Activated CD4-positive, alpha-beta T cell treated with anti-CD3 and anti-CD28 coated beads for 24 hours (primary cell): ENCODE measurements around the gene GRIN2C.
"Not testable (repeated sequence)": the region's sequence is repeated elsewhere in the genome, so short reads cannot be mapped to it uniquely, and the experiment has no call there.

Source experiments
- DNase-seq, 2 donors: peaks; one replicate each; pipeline ENCODE4 v3.0.0-alpha.2; 2020; ENCODE audit warnings: low read depth in 2 of 2

GRIN2C gene

GRCh38 chr17:74859459-74860228 lies at the start of gene GRIN2C:
Gene GRIN2C, minus strand, starts transcription at chr17:74859885. Its CDS starts 4,793 bp downstream, at chr17:74855092.
- no peak for DNase-seq

GRCh38 chr17:74909097-74909496 lies 49.4 kb upstream of the GRIN2C start:
- DNase-seq, result not testable (repeated sequence)

- DNase-seq, result no peak
Measured at GRCh38 chr17:74907012-74907411, 47.3 kb upstream of the GRIN2C start.

GRCh38 chr17:74906214-74906793 lies 46.6 kb upstream of the GRIN2C start:
- DNase-seq, result not testable (repeated sequence)

- DNase-seq, result no peak
Measured at GRCh38 chr17:74904687-74905409, 45.2 kb upstream of the GRIN2C start.

GRCh38 chr17:74903671-74904070 lies 44.0 kb upstream of the GRIN2C start:
- no peak for DNase-seq

- no peak for DNase-seq
Measured at GRCh38 chr17:74903034-74903433, 43.3 kb upstream of the GRIN2C start.

GRCh38 chr17:74901353-74902135 lies 41.9 kb upstream of the GRIN2C start:
- DNase-seq, result no peak

GRCh38 chr17:74900208-74900607 lies 40.5 kb upstream of the GRIN2C start:
- DNase-seq, result no peak

- no peak for DNase-seq
Measured at GRCh38 chr17:74898376-74898946, 38.8 kb upstream of the GRIN2C start.

- DNase-seq, result no peak
Measured at GRCh38 chr17:74893936-74894671, 34.4 kb upstream of the GRIN2C start.

- DNase-seq, result peak in 1 of 2 donors; percentile 4
Measured at GRCh38 chr17:74892974-74893911, 33.6 kb upstream of the GRIN2C start, which contains the start of gene FADS6. Gene FADS6, minus strand, starts transcription at chr17:74893633. Its CDS starts 38 bp downstream, at chr17:74893595.

- DNase-seq, result no peak
Measured at GRCh38 chr17:74892013-74892841, 32.5 kb upstream of the GRIN2C start.

- no peak for DNase-seq
Measured at GRCh38 chr17:74890554-74890953, 30.9 kb upstream of the GRIN2C start.

GRCh38 chr17:74888469-74888868 lies 28.8 kb upstream of the GRIN2C start:
- DNase-seq, result no peak

- no peak for DNase-seq
Measured at GRCh38 chr17:74883241-74883745, 23.6 kb upstream of the GRIN2C start.

GRCh38 chr17:74882517-74883240 lies 23.0 kb upstream of the GRIN2C start:
- no peak for DNase-seq

- DNase-seq, result no peak
Measured at GRCh38 chr17:74881073-74881472, 21.4 kb upstream of the GRIN2C start.
